Cortex of kidney (tissue), 1 donor: ENCODE data around the gene VPS13D.
"Not testable (repeated sequence)": the region's sequence is repeated elsewhere in the genome, so short reads cannot be mapped to it uniquely, and the experiment has no call there.

Source experiments
- DNase-seq: peaks from one replicate; lab custom pipeline; 2025; lab: John Stamatoyannopoulos, UW

The VPS13D gene

GRCh38 chr1:12287869-12288268, 58.0 kb downstream of the VPS13D start:
- no peak for DNase-seq

- DNase-seq: no peak
These were observed 61.0 kb downstream of the VPS13D start for GRCh38 chr1:12290828-12291227.

- DNase-seq: no peak
These were observed 63.6 kb downstream of the VPS13D start for GRCh38 chr1:12293416-12293815.

GRCh38 chr1:12294076-12294475, 64.2 kb downstream of the VPS13D start:
- no peak for DNase-seq

GRCh38 chr1:12296016-12296415, 66.2 kb downstream of the VPS13D start:
- no peak for DNase-seq

- DNase-seq: no peak
These were observed 66.8 kb downstream of the VPS13D start for GRCh38 chr1:12296623-12297022.

- no peak for DNase-seq
These were observed 70.9 kb downstream of the VPS13D start for GRCh38 chr1:12300706-12301105.

- DNase-seq: no peak
These were observed 71.8 kb downstream of the VPS13D start for GRCh38 chr1:12301518-12302237.

- no peak for DNase-seq
These were observed 73.1 kb downstream of the VPS13D start for GRCh38 chr1:12302798-12303447.

- no peak for DNase-seq
These were observed 75.5 kb downstream of the VPS13D start for GRCh38 chr1:12305377-12305776.

- DNase-seq: no peak
These were observed 80.2 kb downstream of the VPS13D start for GRCh38 chr1:12309783-12310742.

- DNase-seq: no peak
These were observed 84.6 kb downstream of the VPS13D start for GRCh38 chr1:12314333-12314903.

- DNase-seq: no peak
These were observed 85.3 kb downstream of the VPS13D start for GRCh38 chr1:12315146-12315545.

- no peak for DNase-seq
These were observed 86.5 kb downstream of the VPS13D start for GRCh38 chr1:12316331-12316730.

- DNase-seq: no peak
These were observed 90.7 kb downstream of the VPS13D start for GRCh38 chr1:12320486-12320885.

- no peak for DNase-seq
These were observed 94.6 kb downstream of the VPS13D start for GRCh38 chr1:12324423-12324822.

GRCh38 chr1:12324973-12325372, 95.1 kb downstream of the VPS13D start:
- not testable (repeated sequence) for DNase-seq

GRCh38 chr1:12326986-12327385, 97.2 kb downstream of the VPS13D start:
- no peak for DNase-seq

GRCh38 chr1:12327566-12327965, 97.7 kb downstream of the VPS13D start:
- DNase-seq: no peak

- no peak for DNase-seq
These were observed 103.4 kb downstream of the VPS13D start for GRCh38 chr1:12333036-12333785.

GRCh38 chr1:12335815-12336214, 106.0 kb downstream of the VPS13D start:
- DNase-seq: no peak
